D721Med (cell line): ENCODE measurements around the gene NUDT3.

Source experiments
- DNase-seq: peaks from one replicate; pipeline ENCODE4 v3.0.0; 2011; ENCODE audit warnings: low spot score; ENCODE audit not compliant: insufficient read length
- FAIRE-seq: peaks from 2 replicates; lab custom pipeline; 2011; peaks lifted over from hg19 to GRCh38; lab: Jason Lieb, UNC
- TF ChIP-seq, protein P1 (sequence below): IDR thresholded peaks from 2 replicates; pipeline ENCODE4 v1.5.1; 2012; ENCODE audit warnings: mild to moderate bottlenecking, control low read depth; ENCODE audit not compliant: insufficient read depth; ENCODE audit errors: missing control alignments

The NUDT3 gene

DNA sequence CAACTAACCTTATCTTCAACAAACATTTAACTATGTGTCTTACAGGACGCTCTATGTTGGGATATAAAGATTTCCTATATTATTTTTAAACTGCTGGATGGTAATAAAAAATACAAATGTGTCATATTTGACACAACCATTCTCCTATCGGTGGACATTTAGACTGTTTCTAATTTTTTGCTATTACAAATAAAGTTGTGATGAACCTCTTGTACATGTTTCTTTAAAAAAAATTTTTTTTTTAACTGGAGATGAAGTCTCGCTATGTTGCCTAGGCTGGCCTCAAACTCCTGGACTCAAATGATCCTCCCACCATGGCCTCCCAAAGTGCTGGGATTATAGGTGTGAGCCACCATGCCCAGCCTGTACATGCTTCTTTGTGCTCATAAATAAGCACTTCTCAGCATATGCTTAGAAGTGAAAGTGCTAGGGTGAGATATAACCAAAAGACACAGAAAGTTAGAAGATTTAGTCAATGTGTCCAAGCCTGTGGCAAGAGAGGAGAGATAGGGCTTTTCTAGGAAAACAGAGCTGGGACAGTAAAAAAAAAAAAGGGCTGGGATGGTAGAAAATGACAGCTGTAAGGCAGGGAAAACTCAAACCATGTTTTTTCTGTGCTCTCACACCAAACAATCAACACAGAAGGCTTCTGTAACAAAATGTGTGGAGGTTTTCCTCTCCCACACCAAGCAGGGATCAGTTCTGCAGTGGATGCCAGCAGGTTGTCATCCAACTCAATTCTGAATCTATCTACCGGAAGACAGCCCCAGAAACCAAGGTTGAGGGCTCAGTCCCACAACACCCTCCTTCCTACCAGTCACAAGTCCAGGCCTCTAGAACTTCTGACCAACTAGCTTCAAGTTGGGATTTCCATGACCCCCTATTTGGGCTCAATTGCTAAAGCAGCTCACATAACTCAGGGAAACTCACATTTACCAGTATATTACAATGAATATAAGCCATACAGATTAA, 73.7 kb downstream of the NUDT3 start:
- no peak for DNase-seq
- TF ChIP-seq, protein P1, sequence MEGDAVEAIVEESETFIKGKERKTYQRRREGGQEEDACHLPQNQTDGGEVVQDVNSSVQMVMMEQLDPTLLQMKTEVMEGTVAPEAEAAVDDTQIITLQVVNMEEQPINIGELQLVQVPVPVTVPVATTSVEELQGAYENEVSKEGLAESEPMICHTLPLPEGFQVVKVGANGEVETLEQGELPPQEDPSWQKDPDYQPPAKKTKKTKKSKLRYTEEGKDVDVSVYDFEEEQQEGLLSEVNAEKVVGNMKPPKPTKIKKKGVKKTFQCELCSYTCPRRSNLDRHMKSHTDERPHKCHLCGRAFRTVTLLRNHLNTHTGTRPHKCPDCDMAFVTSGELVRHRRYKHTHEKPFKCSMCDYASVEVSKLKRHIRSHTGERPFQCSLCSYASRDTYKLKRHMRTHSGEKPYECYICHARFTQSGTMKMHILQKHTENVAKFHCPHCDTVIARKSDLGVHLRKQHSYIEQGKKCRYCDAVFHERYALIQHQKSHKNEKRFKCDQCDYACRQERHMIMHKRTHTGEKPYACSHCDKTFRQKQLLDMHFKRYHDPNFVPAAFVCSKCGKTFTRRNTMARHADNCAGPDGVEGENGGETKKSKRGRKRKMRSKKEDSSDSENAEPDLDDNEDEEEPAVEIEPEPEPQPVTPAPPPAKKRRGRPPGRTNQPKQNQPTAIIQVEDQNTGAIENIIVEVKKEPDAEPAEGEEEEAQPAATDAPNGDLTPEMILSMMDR: no peak

DNA sequence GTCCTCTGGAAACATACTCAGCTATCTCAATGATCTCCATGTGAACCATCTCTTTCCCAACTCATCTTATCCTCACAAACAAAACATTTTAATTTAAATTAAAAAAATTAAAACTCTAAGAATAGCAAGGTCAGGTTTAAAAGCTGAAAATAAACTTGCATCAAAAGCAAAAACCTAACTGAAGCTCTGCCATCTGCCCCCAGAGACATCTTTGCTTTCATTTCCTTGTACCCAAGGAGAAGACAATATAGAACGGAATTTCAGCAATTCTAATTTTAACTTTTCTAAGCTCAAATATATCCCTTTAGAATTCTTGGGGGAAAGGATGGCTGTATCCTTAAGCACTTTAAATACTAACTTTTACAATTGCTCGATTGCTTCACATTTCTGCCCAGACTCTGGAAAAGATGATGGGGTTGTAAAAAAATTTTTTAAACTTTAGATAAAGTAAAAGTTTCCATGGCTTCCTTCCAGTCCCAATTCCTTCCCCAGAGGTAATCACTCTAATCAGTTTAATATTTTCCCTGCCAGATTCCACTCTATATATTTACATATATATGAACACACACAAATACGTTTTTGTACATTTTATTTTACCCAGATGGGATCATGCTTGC, 74.5 kb downstream of the NUDT3 start:
- DNase-seq (no peak), FAIRE-seq (no peak)
- TF ChIP-seq, protein P1: no peak

More for the DNA sequence above, 73.7 kb downstream of the NUDT3 start:
- FAIRE-seq: no peak

DNA sequence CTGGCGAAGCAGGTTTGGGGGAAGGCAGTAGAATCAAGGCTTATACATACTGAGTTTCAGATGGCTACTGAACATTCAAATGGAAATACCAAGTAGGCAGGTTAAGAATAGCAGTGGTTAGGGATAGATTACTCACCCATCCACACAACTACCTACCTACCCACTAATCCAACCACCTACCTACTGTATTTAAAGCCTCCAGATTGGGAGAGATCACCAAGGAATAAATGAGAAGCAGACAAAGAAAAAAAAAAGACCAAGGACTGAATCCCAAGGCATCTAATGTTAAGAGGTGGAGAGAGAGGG, 75.3 kb downstream of the NUDT3 start:
- DNase-seq (no peak), FAIRE-seq (no peak)
- TF ChIP-seq, protein P1: no peak

DNA sequence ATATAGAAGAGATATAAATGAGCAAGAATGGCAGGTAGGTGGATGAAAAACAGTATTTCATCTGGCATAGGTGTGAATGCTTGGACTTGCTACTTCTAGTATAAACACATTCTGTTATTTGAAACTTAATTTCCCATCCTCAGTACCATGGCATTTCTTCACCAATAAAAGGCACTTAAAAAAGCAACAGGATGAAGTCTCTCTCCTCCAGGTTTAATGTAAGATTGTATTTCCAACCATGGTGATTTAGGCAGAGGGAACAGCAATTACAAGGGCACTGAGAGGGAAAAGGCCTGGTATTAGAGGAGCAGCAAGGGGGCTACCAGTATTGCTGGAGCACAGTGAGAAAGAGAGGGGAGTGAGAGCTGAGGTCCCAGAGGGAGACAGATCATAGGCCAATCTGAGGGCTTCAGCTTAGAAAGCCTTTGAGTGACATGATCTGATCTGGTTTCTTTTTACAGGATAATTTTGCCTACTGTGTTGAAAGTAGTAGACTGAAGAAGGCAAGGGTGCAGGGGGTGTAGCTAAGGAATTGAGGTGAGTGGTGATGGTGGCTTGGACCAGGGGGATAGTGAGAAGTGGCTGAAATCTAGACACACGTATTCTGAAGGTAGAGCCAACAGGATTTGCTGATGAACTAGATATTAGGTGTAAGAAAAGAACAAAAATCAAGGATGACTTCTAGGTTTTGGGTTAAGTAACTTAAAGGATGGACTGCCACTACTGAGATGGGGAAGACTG, 75.9 kb downstream of the NUDT3 start:
- no peak for FAIRE-seq
- TF ChIP-seq, protein P1: no peak
- DNase-seq: no peak

DNA sequence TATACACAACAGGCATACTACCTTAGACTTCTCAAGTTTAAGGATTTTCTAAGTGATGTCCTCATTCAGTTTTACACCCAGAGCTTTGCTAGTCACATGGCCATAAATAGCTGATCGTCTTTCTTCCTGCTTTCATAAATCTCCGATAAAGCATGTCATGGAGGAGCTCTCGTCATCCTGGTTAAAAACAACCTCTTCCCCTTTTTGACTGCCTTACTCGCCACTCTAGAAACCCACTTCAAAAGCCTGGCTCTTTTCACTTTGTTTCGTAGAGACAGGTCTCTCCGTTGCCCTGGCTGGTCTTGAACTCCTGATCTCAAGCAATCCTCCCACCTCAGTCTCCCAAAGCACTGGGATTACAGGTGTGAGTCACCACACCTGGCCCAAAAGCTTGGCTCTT, 76.7 kb downstream of the NUDT3 start:
- DNase-seq (no peak), FAIRE-seq (no peak)

DNA sequence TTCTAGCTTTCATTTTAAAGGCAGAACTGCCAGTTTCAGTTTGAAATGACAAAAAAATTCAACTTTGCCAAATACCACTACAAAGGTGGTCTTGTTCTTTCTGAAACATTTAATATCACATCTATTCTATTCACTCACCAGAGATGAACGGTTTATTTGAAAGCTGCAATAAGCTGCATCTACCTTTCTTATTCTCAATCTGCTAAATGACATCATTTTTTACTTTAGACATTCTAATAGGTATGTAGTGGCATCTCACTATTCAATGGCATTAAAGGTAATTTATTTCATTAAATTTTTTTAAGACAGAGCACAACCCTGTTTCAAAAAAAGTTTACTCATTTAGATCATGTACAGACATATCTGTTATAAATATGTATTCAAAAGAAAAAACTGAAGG, 77.2 kb downstream of the NUDT3 start:
- DNase-seq (no peak), FAIRE-seq (no peak)
- TF ChIP-seq, protein P1: no peak

More for the DNA sequence above, 76.7 kb downstream of the NUDT3 start:
- TF ChIP-seq, protein P1: no peak
